SK-N-SH (cell line): ENCODE measurements around the gene GALNT17.

Experiments
- CTCF ChIP-seq: fragments of 200-600 bp; sonication (generic); IDR thresholded peaks from 2 replicates; pipeline ENCODE4 v1.6.1; 2017; ENCODE audit warnings: antibody characterized with exemption, mild to moderate bottlenecking, moderate library complexity
- ELF1 ChIP-seq: IDR thresholded peaks from 2 replicates; pipeline ENCODE4 v1.4.0; 2012
- EZH2phosphoT487 ChIP-seq: fragments of 200-600 bp; sonication (generic); IDR thresholded peaks from 2 replicates; pipeline ENCODE4 v1.6.1; 2017; ENCODE audit warnings: low read depth, mixed run types, mild to moderate bottlenecking, antibody characterized with exemption, moderate library complexity, borderline replicate concordance
- FOSL2 ChIP-seq: IDR thresholded peaks from 2 replicates; pipeline ENCODE4 v1.4.0; 2012; ENCODE audit warnings: low read depth, mild to moderate bottlenecking, moderate library complexity, borderline replicate concordance
- GABPA ChIP-seq: IDR thresholded peaks from 2 replicates; pipeline ENCODE4 v1.4.0; 2012; ENCODE audit warnings: low read depth, mild to moderate bottlenecking
- TAF1 ChIP-seq: IDR thresholded peaks from 2 replicates; pipeline ENCODE4 v1.6.1; 2012; ENCODE audit warnings: low read depth, mild to moderate bottlenecking, low read length, moderate library complexity, borderline replicate concordance
- USF1 ChIP-seq: IDR thresholded peaks from 2 replicates; pipeline ENCODE4 v1.4.0; 2012; ENCODE audit warnings: low read depth, borderline replicate concordance
- YY1 ChIP-seq: IDR thresholded peaks from 2 replicates; pipeline ENCODE4 v1.4.0; 2012; ENCODE audit warnings: low read depth, mild to moderate bottlenecking
- ZBTB33 ChIP-seq: IDR thresholded peaks from 2 replicates; pipeline ENCODE4 v1.4.0; 2012; ENCODE audit warnings: low read depth, borderline replicate concordance

GRCh38 chr7:71753956-71754664 is 622.2 kb downstream of the GALNT17 start:
- no peak for TF ChIP-seq GABPA
- no peak for TF ChIP-seq TAF1
- no peak for TF ChIP-seq CTCF
- TF ChIP-seq ELF1, result no peak
- no peak for TF ChIP-seq YY1
- no peak for TF ChIP-seq ZBTB33
- TF ChIP-seq EZH2phosphoT487, result no peak
- TF ChIP-seq USF1, result no peak
- TF ChIP-seq FOSL2, result no peak
